ENCODE data around the gene HDAC4. TPM values are rescaled to one million over a fixed set of nuclear protein-coding genes. Genes with fewer than 3 reads are reported as not detected.

The HDAC4 gene
- total RNA-seq, 1 experiment from 2014 or later: 40.1 TPM

GRCh38 chr2:239261356-239261755 is 139.5 kb downstream of the HDAC4 start:
- H3K27ac ChIP-seq (ENCODE audit: low read length): no peak overlapping the region
- in situ Hi-C loops (cut with HindIII; ENCODE audit: low pct_unique_long_range_greater_than_20kb, low sequenced_read_pairs) (no loop called here), intact Hi-C loops (cut with micrococcal nuclease; ENCODE audit: unreplicated experiment) (no loop called here)
- H3K9me3 ChIP-seq (ENCODE audit: control insufficient read depth, insufficient read depth, low read depth, low read length): 0 out of 2 replicates have a peak, but pooled peaks cover 5% of the 10 kb centered on the region
- ATAC-seq: no peak
- H3K36me3 ChIP-seq (ENCODE audit: control insufficient read depth, insufficient read depth, low read length): no peaks in the 10 kb centered on the region
- H3K4me1 ChIP-seq (ENCODE audit: control insufficient read depth, insufficient read depth, low read length): peaks cover 17% of the 10 kb centered on the region
- no peaks in the 10 kb centered on the region for H3K27me3 ChIP-seq (ENCODE audit: control insufficient read depth, insufficient read depth, low read length)
- no peak overlapping the region for H3K4me3 ChIP-seq (ENCODE audit: low read depth in 2 of 2, low read length in 2 of 2)
- TF ChIP-seq, protein P1, sequence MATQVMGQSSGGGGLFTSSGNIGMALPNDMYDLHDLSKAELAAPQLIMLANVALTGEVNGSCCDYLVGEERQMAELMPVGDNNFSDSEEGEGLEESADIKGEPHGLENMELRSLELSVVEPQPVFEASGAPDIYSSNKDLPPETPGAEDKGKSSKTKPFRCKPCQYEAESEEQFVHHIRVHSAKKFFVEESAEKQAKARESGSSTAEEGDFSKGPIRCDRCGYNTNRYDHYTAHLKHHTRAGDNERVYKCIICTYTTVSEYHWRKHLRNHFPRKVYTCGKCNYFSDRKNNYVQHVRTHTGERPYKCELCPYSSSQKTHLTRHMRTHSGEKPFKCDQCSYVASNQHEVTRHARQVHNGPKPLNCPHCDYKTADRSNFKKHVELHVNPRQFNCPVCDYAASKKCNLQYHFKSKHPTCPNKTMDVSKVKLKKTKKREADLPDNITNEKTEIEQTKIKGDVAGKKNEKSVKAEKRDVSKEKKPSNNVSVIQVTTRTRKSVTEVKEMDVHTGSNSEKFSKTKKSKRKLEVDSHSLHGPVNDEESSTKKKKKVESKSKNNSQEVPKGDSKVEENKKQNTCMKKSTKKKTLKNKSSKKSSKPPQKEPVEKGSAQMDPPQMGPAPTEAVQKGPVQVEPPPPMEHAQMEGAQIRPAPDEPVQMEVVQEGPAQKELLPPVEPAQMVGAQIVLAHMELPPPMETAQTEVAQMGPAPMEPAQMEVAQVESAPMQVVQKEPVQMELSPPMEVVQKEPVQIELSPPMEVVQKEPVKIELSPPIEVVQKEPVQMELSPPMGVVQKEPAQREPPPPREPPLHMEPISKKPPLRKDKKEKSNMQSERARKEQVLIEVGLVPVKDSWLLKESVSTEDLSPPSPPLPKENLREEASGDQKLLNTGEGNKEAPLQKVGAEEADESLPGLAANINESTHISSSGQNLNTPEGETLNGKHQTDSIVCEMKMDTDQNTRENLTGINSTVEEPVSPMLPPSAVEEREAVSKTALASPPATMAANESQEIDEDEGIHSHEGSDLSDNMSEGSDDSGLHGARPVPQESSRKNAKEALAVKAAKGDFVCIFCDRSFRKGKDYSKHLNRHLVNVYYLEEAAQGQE (IDR thresholded peaks at IDR 0.05; ENCODE audit: insufficient read depth in 1 of 2, low read depth in 2 of 2, low read length in 1 of 2): no peak
- TF ChIP-seq POLR2AphosphoS5 (IDR thresholded peaks at IDR 0.05; ENCODE audit: low read depth, low read length) (no peak), TCF7L2 (IDR thresholded peaks at IDR 0.05; ENCODE audit: low read depth, low read length) (no peak), SIN3A (IDR thresholded peaks at IDR 0.05; ENCODE audit: borderline replicate concordance, insufficient read depth, low read depth, low read length) (no peak)
- TF ChIP-seq, protein P2, sequence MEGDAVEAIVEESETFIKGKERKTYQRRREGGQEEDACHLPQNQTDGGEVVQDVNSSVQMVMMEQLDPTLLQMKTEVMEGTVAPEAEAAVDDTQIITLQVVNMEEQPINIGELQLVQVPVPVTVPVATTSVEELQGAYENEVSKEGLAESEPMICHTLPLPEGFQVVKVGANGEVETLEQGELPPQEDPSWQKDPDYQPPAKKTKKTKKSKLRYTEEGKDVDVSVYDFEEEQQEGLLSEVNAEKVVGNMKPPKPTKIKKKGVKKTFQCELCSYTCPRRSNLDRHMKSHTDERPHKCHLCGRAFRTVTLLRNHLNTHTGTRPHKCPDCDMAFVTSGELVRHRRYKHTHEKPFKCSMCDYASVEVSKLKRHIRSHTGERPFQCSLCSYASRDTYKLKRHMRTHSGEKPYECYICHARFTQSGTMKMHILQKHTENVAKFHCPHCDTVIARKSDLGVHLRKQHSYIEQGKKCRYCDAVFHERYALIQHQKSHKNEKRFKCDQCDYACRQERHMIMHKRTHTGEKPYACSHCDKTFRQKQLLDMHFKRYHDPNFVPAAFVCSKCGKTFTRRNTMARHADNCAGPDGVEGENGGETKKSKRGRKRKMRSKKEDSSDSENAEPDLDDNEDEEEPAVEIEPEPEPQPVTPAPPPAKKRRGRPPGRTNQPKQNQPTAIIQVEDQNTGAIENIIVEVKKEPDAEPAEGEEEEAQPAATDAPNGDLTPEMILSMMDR (IDR thresholded peaks at IDR 0.05): no peak
- ChIA-PET CTCF (no interaction called here), POLR2A (no interaction called here)
- no TSS peak for BruUV-seq (replicated peaks)
- DNase-seq (ENCODE audit: low read depth, low spot score): no peak

DNA sequence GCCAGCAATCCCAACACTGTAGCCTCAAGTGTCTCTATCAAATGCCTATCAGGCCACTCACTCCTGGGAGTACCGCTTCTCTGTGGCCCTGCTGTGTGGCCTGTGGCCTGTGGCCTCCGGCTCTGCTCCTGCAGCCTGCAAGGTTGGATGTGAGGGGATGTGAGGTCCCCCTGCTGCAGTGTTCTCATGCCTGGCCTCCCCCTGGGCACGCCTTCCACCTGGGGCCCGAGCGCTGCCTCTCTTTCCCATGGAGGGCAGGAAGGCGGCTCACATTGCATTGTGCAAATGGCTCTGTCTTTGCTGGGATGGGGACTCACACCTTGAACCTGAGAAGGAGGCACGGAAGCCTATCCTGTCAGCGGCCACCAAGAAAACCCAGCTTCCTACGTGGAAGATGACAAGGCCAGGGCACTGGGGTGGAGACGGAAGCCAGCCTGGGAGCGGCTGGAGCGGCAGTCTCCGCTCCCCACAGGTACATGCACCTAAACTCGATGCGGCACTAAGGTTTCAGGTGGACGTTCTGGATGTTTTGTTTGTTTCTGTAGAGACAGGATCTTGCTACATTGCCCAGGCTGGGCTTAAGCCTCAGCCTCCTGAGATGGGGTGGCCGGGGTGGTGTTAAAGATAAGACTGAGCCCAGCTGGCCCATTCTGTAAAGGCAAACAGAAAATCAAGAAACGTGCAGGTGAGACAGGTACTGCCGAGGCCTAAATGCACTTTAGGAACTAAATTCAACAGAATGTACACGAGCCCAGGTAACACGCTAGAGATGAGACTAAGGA is 140.1 kb downstream of the HDAC4 start:
- no peaks in the 10 kb centered on the region for H3K36me3 ChIP-seq (ENCODE audit: control insufficient read depth, insufficient read depth, low read length)
- ATAC-seq (no peak), DNase-seq (ENCODE audit: low read depth, low spot score) (no peak)
- in situ Hi-C loops (cut with HindIII; ENCODE audit: low pct_unique_long_range_greater_than_20kb, low sequenced_read_pairs): no loop called here
- H3K27ac ChIP-seq (ENCODE audit: low read length): no peak overlapping the region
- 0 out of 2 replicates have a peak, but pooled peaks cover 5% of the 10 kb centered on the region for H3K9me3 ChIP-seq (ENCODE audit: control insufficient read depth, insufficient read depth, low read depth, low read length)
- peaks cover 15% of the 10 kb centered on the region for H3K4me1 ChIP-seq (ENCODE audit: control insufficient read depth, insufficient read depth, low read length)
- H3K27me3 ChIP-seq (ENCODE audit: control insufficient read depth, insufficient read depth, low read length): no peaks in the 10 kb centered on the region
- TF ChIP-seq SIN3A (IDR thresholded peaks at IDR 0.05; ENCODE audit: borderline replicate concordance, insufficient read depth, low read depth, low read length) (no peak), POLR2AphosphoS5 (IDR thresholded peaks at IDR 0.05; ENCODE audit: low read depth, low read length) (no peak)
- TF ChIP-seq, protein P1 (IDR thresholded peaks at IDR 0.05; ENCODE audit: insufficient read depth in 1 of 2, low read depth in 2 of 2, low read length in 1 of 2): no peak
- BruUV-seq (replicated peaks): no TSS peak
- H3K4me3 ChIP-seq (ENCODE audit: low read depth in 2 of 2, low read length in 2 of 2): no peak overlapping the region
- POLR2A ChIA-PET: no interaction called here
- CTCF ChIA-PET: no interaction called here
- intact Hi-C loops (cut with micrococcal nuclease; ENCODE audit: unreplicated experiment): no loop called here
